Sigmoid colon (tissue), 4 donors: ENCODE results near the gene MAS1.

Experiments
- EP300 ChIP-seq, 4 donors: sonication (generic); formaldehyde crosslinking; IDR thresholded peaks; one replicate each; pipeline ENCODE4 v1.6.1; 2017; ENCODE audit warnings: antibody characterized with exemption in 4 of 4
- POLR2A ChIP-seq, 2 donors: fragments of 450-650 bp; IDR thresholded peaks; one replicate each; pipeline ENCODE4 v1.6.1; 2016; ENCODE audit warnings: antibody characterized with exemption in 2 of 2, mild to moderate bottlenecking in 2 of 2, moderate library complexity in 2 of 2
- POLR2AphosphoS5 ChIP-seq, 4 donors: sonication (generic); formaldehyde crosslinking; IDR thresholded peaks; one replicate each; pipeline ENCODE4 v1.6.1; 2017; ENCODE audit warnings: antibody characterized with exemption in 4 of 4
- TF ChIP-seq, protein P1 (sequence below), 4 experiments: fragments of 450-650 bp in 3 of 4; fragments of 200-600 bp in 1 of 4; IDR thresholded peaks; one replicate each; pipeline ENCODE4 v1.5.1; 2016 to 2019; ENCODE audit warnings: antibody characterized with exemption in 4 of 4, mild to moderate bottlenecking in 3 of 4, moderate library complexity in 2 of 4

DNA sequence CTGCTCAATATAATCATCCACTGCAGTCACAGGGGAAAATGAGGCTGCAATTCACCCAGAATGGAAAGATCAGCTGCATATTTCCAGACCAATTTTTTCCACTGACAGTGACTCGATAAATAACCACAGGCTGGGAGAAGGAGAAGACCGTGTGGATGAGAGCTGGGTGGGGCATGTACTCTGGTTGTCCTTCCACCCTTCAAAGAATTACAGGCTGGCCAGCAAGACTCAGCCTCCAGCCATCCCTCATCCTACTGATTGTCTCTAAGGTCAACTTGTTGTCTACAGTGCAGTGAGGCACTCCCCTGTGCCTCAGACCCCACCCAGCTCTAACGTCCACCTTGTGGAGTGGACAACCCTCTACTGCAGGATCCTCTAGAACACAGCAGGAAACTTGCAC lies 14.5 kb upstream of the MAS1 start:
- TF ChIP-seq, protein P1, sequence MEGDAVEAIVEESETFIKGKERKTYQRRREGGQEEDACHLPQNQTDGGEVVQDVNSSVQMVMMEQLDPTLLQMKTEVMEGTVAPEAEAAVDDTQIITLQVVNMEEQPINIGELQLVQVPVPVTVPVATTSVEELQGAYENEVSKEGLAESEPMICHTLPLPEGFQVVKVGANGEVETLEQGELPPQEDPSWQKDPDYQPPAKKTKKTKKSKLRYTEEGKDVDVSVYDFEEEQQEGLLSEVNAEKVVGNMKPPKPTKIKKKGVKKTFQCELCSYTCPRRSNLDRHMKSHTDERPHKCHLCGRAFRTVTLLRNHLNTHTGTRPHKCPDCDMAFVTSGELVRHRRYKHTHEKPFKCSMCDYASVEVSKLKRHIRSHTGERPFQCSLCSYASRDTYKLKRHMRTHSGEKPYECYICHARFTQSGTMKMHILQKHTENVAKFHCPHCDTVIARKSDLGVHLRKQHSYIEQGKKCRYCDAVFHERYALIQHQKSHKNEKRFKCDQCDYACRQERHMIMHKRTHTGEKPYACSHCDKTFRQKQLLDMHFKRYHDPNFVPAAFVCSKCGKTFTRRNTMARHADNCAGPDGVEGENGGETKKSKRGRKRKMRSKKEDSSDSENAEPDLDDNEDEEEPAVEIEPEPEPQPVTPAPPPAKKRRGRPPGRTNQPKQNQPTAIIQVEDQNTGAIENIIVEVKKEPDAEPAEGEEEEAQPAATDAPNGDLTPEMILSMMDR (IDR thresholded peaks at IDR 0.05), result no peak
- no peak for TF ChIP-seq POLR2AphosphoS5 (IDR thresholded peaks at IDR 0.05)
- TF ChIP-seq POLR2A (IDR thresholded peaks at IDR 0.05), result no peak
- no peak for TF ChIP-seq EP300 (IDR thresholded peaks at IDR 0.05)
